Measurements from ENCODE around the gene MACROD2.

GRCh38 chr20:14778875-14779274, 783.6 kb downstream of the MACROD2 start:
- TF ChIP-seq, protein P1, sequence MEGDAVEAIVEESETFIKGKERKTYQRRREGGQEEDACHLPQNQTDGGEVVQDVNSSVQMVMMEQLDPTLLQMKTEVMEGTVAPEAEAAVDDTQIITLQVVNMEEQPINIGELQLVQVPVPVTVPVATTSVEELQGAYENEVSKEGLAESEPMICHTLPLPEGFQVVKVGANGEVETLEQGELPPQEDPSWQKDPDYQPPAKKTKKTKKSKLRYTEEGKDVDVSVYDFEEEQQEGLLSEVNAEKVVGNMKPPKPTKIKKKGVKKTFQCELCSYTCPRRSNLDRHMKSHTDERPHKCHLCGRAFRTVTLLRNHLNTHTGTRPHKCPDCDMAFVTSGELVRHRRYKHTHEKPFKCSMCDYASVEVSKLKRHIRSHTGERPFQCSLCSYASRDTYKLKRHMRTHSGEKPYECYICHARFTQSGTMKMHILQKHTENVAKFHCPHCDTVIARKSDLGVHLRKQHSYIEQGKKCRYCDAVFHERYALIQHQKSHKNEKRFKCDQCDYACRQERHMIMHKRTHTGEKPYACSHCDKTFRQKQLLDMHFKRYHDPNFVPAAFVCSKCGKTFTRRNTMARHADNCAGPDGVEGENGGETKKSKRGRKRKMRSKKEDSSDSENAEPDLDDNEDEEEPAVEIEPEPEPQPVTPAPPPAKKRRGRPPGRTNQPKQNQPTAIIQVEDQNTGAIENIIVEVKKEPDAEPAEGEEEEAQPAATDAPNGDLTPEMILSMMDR (IDR thresholded peaks at IDR 0.05) = no peak
- no peak for TF ChIP-seq POLR2A (IDR thresholded peaks at IDR 0.05)

All from tibial nerve (tissue), 3 donors.